Astrocyte (in vitro differentiated cells and primary cell): ENCODE data around the gene PKP1.

Experiments used
- EZH2 ChIP-seq: IDR thresholded peaks from 2 replicates; pipeline ENCODE4 v1.6.1; 2012; ENCODE audit warnings: mild to moderate bottlenecking, low read length, inconsistent platforms; ENCODE audit not compliant: insufficient read depth
- TF ChIP-seq, protein P1 (sequence below): IDR thresholded peaks from 2 replicates; pipeline ENCODE4 v1.5.1; 2011; ENCODE audit warnings: low read depth, mild to moderate bottlenecking, inconsistent platforms, low read length, moderate library complexity; ENCODE audit not compliant: insufficient read depth

DNA sequence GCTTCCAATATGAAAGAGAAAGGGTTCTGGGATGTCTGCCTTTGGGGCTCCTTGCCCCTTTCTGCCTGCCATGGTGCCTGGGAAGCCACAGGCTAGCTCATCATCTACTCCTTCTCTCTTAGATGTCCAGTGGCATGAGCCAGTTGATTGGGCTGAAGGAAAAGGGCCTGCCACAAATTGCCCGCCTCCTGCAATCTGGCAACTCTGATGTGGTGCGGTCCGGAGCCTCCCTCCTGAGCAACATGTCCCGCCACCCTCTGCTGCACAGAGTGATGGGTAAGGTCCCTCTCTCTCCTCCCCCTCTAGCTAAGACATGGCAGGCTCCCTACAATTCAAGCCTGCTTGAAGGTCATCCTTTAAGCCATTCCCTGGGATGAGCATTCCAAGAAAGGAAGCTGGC is 41.0 kb downstream of the PKP1 start:
- TF ChIP-seq, protein P1, sequence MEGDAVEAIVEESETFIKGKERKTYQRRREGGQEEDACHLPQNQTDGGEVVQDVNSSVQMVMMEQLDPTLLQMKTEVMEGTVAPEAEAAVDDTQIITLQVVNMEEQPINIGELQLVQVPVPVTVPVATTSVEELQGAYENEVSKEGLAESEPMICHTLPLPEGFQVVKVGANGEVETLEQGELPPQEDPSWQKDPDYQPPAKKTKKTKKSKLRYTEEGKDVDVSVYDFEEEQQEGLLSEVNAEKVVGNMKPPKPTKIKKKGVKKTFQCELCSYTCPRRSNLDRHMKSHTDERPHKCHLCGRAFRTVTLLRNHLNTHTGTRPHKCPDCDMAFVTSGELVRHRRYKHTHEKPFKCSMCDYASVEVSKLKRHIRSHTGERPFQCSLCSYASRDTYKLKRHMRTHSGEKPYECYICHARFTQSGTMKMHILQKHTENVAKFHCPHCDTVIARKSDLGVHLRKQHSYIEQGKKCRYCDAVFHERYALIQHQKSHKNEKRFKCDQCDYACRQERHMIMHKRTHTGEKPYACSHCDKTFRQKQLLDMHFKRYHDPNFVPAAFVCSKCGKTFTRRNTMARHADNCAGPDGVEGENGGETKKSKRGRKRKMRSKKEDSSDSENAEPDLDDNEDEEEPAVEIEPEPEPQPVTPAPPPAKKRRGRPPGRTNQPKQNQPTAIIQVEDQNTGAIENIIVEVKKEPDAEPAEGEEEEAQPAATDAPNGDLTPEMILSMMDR = no peak
- TF ChIP-seq EZH2 = no peak
